Measurements from ENCODE around the gene ABO.

DNA sequence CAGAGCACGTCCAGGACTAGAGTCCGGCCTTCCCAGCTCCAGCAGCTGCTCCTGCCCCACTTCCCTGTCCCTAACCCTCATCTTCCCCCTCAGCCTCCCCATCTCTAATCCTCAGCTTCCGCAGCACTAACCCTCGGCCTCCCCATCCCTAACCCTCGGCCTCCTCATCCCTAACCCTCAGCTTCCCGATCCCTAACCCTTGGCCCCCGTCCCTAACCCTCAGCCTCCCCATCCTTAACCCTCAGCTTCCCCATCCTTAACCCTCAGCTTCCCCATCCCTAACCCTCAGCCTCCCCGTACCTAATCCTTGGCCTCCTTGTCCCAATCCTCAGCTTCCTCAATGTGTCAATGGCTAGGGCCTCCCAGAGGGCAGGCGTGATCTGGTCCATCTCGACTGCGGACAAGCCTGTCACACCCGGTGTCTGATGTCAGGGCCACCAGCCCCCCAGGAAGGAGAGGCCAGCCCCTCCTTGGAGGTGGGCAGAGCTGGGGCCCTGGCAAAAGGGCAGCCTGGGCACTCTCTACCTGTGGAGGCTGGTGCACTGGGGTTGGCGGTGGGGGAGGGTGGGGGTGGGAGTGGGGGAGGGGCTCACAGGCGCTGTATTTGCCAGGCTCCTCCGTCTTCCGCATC is 67.3 kb downstream of the ABO start:
- no peak for TF ChIP-seq POLR2A (IDR thresholded peaks at IDR 0.05)
- TF ChIP-seq, protein P1, sequence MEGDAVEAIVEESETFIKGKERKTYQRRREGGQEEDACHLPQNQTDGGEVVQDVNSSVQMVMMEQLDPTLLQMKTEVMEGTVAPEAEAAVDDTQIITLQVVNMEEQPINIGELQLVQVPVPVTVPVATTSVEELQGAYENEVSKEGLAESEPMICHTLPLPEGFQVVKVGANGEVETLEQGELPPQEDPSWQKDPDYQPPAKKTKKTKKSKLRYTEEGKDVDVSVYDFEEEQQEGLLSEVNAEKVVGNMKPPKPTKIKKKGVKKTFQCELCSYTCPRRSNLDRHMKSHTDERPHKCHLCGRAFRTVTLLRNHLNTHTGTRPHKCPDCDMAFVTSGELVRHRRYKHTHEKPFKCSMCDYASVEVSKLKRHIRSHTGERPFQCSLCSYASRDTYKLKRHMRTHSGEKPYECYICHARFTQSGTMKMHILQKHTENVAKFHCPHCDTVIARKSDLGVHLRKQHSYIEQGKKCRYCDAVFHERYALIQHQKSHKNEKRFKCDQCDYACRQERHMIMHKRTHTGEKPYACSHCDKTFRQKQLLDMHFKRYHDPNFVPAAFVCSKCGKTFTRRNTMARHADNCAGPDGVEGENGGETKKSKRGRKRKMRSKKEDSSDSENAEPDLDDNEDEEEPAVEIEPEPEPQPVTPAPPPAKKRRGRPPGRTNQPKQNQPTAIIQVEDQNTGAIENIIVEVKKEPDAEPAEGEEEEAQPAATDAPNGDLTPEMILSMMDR (IDR thresholded peaks at IDR 0.05), result no peak
